ENCODE measurements around the gene ASCL3.

ASCL3 gene

GRCh38 chr11:8932564-8933180 is 10.1 kb downstream of the ASCL3 start, which contains the start of gene C11orf16:
Gene C11orf16, minus strand, starts transcription at chr11:8932947. Its CDS starts 639 bp downstream, at chr11:8932308.
- Histone ChIP-seq H3K9me2 (replicated peaks; ENCODE audit: insufficient read depth, low read length) (no peaks in the 10 kb centered on the region), H3K4me1 (ENCODE audit: low read length) (no peaks in the 10 kb centered on the region), H3K4me3 (ENCODE audit: low read length) (no peak within 1 kb of the TSS), H3K27ac (ENCODE audit: low read length) (no peak within 1 kb of the TSS), H4K20me1 (ENCODE audit: insufficient read depth, low read length) (no peaks in the 10 kb centered on the region), H3K9ac (ENCODE audit: low read length) (no peak within 1 kb of the TSS), H2AFZ (ENCODE audit: low read length) (no peak within 1 kb of the TSS), H3K79me2 (ENCODE audit: low read length) (no peaks in the 10 kb centered on the region), H3K27me3 (replicated peaks; ENCODE audit: insufficient read depth, low read length) (no peaks in the 10 kb centered on the region), H3K36me3 (replicated peaks; ENCODE audit: insufficient read depth, low read length) (no peaks in the 10 kb centered on the region), H3K4me2 (ENCODE audit: low read depth, low read length) (no peak within 1 kb of the TSS), H3F3A (ENCODE audit: insufficient read depth, low read length) (no peaks in the 10 kb centered on the region), H3K9me3 (replicated peaks; ENCODE audit: insufficient read depth, low read length) (no peaks in the 10 kb centered on the region)
- TF ChIP-seq EZH2 (optimal IDR thresholded peaks at IDR 0.05; ENCODE audit: low read depth, low read length) = no peak
- TF ChIP-seq, protein P1, sequence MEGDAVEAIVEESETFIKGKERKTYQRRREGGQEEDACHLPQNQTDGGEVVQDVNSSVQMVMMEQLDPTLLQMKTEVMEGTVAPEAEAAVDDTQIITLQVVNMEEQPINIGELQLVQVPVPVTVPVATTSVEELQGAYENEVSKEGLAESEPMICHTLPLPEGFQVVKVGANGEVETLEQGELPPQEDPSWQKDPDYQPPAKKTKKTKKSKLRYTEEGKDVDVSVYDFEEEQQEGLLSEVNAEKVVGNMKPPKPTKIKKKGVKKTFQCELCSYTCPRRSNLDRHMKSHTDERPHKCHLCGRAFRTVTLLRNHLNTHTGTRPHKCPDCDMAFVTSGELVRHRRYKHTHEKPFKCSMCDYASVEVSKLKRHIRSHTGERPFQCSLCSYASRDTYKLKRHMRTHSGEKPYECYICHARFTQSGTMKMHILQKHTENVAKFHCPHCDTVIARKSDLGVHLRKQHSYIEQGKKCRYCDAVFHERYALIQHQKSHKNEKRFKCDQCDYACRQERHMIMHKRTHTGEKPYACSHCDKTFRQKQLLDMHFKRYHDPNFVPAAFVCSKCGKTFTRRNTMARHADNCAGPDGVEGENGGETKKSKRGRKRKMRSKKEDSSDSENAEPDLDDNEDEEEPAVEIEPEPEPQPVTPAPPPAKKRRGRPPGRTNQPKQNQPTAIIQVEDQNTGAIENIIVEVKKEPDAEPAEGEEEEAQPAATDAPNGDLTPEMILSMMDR (IDR thresholded peaks at IDR 0.05; ENCODE audit: low read length) = no peak
- no peak for TF ChIP-seq EZH2phosphoT487 (IDR thresholded peaks at IDR 0.05; ENCODE audit: low read length)
- DNase-seq = no peak

DNA sequence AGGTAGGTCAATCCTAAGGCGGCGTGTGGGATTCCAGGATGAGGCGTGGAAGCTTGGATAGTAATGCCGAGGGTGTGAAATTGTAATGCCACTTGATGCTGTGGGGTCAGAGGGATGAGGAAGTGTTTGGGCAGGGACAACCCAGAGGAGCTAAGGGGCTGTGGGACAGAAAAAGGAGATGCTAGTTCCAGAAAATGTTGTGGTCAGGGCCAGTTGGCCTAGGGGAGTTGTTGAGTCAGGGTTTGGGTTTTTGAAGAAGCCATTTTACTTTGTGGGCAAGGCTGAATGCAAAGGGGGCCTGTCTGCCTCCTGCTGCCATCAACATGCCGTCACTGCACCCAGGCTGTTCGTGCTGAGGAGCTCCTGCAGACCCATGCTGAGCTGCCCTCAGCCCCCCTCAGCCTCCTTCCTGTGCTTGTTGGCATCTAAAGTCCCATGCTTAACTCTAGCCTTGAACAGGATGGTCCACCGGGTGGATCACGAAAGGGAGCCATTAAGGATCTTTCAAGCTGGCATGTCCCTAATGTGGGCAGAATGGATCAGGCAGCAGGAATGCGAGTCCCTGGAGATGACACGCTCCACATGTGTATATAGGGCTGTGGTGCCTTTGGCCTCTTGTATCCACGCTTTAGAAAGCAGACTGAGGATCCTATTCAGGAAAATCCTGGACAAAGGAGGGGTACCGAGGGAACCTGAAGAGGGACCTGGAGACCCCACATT is 12.2 kb downstream of the ASCL3 start:
- Histone ChIP-seq H3K4me2 (ENCODE audit: low read depth, low read length) (no peak overlapping the region), H3F3A (ENCODE audit: insufficient read depth, low read length) (no peaks in the 10 kb centered on the region), H3K27ac (ENCODE audit: low read length) (no peak overlapping the region), H3K9ac (ENCODE audit: low read length) (no peak overlapping the region), H3K9me2 (replicated peaks; ENCODE audit: insufficient read depth, low read length) (no peaks in the 10 kb centered on the region), H3K4me1 (ENCODE audit: low read length) (no peaks in the 10 kb centered on the region), H3K27me3 (replicated peaks; ENCODE audit: insufficient read depth, low read length) (no peaks in the 10 kb centered on the region), H3K79me2 (ENCODE audit: low read length) (no peaks in the 10 kb centered on the region), H4K20me1 (ENCODE audit: insufficient read depth, low read length) (no peaks in the 10 kb centered on the region), H2AFZ (ENCODE audit: low read length) (no peak overlapping the region), H3K9me3 (replicated peaks; ENCODE audit: insufficient read depth, low read length) (no peaks in the 10 kb centered on the region), H3K4me3 (ENCODE audit: low read length) (no peak overlapping the region), H3K36me3 (replicated peaks; ENCODE audit: insufficient read depth, low read length) (no peaks in the 10 kb centered on the region)
- DNase-seq = no peak
- no peak for TF ChIP-seq EZH2phosphoT487 (IDR thresholded peaks at IDR 0.05; ENCODE audit: low read length)
- TF ChIP-seq, protein P1 (IDR thresholded peaks at IDR 0.05; ENCODE audit: low read length) = no peak
- TF ChIP-seq EZH2 (optimal IDR thresholded peaks at IDR 0.05; ENCODE audit: low read depth, low read length) = no peak

DNA sequence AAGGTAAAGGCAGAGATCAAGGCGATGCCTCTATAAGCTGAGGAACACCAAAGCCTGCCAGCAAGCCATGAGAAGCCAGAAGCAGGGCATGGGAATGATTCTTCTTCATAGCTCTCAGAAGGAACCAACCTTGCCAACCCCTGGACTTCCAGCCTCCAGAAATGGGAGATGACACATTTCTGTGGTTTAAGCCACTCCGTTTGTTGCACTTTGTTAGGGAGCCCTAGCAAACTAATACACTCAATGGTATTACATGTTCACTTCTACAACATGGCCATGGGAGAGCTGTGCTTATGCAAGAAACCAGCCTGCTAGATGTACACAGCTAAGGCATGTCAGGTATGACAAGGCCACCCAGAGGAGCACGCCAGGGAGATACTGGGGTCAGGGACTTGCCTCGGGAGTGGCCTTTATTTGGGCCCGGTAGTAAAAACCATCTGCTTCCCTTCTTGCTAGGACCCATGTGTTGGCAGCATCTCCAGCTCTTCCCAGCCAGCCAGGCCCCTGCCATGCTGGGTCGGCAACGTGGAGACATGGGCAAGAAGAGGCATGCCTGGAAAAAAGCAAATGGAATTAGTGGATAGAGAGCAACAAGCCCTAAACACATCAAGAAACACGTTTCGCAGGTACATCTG is 13.7 kb downstream of the ASCL3 start:
- no peaks in the 10 kb centered on the region for H3K4me1 ChIP-seq (ENCODE audit: low read length)
- H3K36me3 ChIP-seq (replicated peaks; ENCODE audit: insufficient read depth, low read length) = no peaks in the 10 kb centered on the region
- H3K4me2 ChIP-seq (ENCODE audit: low read depth, low read length) = no peak overlapping the region
- H3K27me3 ChIP-seq (replicated peaks; ENCODE audit: insufficient read depth, low read length) = no peaks in the 10 kb centered on the region
- no peaks in the 10 kb centered on the region for H3K9me2 ChIP-seq (replicated peaks; ENCODE audit: insufficient read depth, low read length)
- no peak for TF ChIP-seq EZH2 (optimal IDR thresholded peaks at IDR 0.05; ENCODE audit: low read depth, low read length)
- no peak for TF ChIP-seq EZH2phosphoT487 (IDR thresholded peaks at IDR 0.05; ENCODE audit: low read length)
- TF ChIP-seq, protein P1 (IDR thresholded peaks at IDR 0.05; ENCODE audit: low read length) = no peak
- no peak overlapping the region for H2AFZ ChIP-seq (ENCODE audit: low read length)
- H3F3A ChIP-seq (ENCODE audit: insufficient read depth, low read length) = no peaks in the 10 kb centered on the region
- H3K9ac ChIP-seq (ENCODE audit: low read length) = no peak overlapping the region
- no peak overlapping the region for H3K4me3 ChIP-seq (ENCODE audit: low read length)
- no peaks in the 10 kb centered on the region for H3K9me3 ChIP-seq (replicated peaks; ENCODE audit: insufficient read depth, low read length)
- H3K27ac ChIP-seq (ENCODE audit: low read length) = no peak overlapping the region
- H4K20me1 ChIP-seq (ENCODE audit: insufficient read depth, low read length) = no peaks in the 10 kb centered on the region
- no peak for DNase-seq
- H3K79me2 ChIP-seq (ENCODE audit: low read length) = no peaks in the 10 kb centered on the region

Measured in MM.1S (cell line).